Brain pericyte (primary cell): ENCODE data around the gene SOX6.
"Not testable (repeated sequence)": the region's sequence is repeated elsewhere in the genome, so short reads cannot be mapped to it uniquely, and the experiment has no call there.

Experiments used
- DNase-seq: peaks from one replicate; pipeline ENCODE4 v3.0.0-alpha.2; 2012; ENCODE audit warnings: low read depth, low spot score

Gene SOX6

DNA sequence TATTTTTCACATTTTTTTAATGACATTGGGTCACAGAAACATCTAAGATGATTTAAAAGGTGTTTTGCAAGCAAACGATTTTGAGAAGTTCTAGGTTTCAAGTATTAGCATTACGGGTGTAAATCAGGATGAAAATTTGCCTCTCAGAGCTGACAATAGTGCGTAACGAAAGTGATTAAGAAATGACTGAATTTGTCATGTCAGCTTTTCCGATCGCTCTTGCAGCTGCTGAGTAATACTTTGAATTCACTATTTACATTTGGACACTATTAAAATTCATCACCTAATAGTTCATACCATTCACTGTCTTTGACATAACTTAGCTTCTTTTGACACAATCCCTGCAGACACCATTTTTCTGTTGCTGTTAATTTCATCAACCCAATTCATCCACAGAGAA, 205.2 kb downstream of the SOX6 start:
- DNase-seq: no peak

DNA sequence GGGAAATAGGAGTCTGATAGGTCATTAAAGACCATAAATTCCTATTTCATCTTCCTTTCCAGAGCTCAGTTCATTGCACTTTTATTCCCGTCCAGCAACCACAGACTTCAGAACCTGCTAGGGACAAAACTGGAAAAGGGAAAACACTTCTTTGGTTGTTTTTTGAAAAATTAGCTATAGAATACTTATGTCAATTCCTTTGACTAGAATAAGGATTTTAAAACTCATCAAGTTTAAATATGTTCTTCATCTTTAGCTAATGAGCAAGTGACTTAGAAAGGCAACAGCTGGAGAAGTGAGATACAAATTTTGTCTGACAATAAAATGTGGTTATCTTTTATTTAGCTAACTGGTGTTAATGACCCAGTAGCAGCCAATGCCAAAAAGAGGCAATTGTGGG, 206.9 kb downstream of the SOX6 start:
- DNase-seq: no peak

DNA sequence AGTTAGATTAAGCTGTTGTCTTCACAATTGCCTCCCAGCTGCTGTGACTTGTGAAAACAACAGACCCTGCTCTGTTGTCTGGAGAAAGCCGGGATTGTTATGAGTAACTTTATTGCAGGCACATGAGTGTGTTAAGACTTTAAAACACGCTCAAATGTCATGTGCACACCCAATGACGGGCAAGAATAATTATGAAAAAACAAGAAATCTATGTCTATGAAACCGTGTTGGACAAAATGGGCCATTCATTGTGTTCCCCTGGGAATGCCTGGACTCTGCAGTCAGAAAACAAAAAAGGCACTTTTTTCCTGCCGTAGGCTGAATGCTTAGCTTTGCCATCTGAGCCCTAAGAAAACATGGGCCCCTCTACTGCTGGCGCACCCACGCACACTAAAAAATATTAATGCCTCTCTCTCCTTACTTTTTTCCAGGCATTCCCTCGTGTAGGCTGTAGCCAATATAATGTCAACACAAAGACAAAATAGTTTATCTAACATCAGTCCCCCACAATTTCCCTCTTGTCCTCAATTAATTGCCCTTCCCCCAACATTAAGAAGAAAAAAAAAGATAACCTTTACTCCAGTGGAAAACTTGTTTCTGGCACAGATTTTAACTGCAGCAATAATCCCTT, 207.9 kb downstream of the SOX6 start:
- DNase-seq: no peak

DNA sequence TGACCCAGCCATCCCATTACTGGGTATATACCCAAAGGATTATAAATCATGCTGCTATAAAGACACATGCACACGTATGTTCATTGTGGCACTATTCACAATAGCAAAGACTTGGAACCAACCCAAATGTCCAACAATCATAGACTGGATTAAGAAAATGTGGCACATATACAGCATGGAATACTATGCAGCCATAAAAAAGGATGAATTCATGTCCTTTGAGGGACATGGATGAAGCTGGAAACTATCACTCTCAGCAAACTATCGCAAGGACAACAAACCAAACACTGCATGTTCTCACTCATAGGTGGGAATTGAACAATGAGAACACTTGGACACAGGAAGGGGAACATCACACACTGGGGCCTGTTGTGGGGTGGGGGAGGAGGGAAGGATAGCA, 209.4 kb downstream of the SOX6 start:
- DNase-seq: not testable (repeated sequence)

DNA sequence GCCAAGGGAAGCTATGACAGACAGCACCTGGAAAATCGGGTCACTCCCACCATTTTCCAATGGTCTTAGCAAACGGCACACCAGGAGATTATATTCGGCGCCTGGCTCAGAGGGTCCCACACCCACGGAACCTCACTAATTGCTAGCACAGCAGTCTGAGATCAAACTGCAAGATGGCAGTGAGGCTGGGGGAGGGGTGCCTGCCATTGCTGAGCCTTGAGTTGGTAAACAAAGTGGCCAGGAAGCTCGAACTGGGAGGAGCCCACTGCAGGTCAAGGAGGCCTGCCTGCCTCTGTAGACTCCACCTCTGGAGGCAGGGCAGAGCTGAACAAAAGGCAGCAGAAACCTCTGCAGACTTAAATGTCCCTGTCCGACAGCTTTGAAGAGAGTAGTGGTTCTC, 214.7 kb downstream of the SOX6 start:
- DNase-seq: not testable (repeated sequence)

DNA sequence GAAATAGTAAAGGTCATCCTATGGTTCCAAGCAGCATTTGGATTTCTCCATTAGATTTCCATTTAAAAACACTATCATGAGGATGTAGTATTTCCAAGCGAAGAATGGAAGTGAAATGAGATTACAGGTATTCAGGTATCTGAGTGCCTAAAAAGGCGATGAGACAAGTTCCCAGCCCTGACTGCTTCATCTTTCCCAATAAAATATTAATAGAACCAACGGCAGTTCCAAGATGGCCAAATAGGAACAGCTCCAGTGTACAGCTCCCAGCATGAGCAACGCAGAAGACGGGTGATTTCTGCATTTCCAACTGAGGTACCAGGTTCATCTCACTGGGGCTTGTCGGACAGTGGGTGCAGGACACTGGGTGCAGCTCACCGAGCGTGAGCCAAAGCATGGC, 215.2 kb downstream of the SOX6 start:
- not testable (repeated sequence) for DNase-seq

DNA sequence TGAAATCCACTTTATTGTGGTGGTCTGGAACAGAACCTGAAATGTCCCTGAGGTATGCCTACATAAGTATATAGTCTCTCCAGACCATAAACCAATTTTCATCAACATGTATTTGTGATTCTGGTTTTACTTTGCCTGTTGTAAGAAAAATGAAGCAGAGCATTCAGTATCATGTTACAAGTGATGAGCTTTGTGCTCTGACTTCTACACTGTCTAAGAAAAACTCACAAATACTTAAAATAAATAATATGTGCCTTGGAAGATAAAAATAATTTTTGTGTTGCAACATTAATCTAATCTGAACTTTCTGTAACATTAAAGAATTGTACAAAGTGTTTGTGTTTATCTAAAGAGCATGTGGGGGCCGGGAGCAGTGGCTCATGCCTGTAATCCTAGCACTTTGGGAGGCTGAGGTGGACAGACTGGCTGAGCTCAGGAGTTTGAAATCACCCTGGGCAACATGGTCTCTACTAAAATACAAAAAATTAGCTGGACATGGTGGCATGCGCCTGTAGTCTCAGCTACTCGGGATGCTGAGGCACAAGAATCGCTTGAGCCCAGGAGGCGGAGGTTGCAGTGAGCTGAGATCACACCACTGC, 219.5 kb downstream of the SOX6 start:
- no peak for DNase-seq

DNA sequence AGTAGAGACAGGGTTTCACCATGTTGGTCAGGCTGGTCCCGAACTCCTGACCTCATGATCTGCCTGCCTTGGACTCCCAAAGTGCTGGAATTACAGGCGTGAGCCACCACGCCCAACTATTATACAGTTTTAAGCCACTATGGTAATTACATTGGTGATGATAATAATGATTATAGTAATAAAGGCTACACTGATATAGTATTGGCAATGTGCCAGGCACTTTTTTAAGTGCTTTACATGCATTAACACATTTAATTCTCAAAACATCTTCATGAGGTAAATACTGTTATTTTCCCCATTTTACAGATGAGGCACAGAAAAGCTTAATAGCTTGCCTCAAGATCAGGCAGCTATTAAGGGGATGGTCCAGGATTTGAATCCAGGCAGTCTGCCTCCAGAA, 222.5 kb downstream of the SOX6 start:
- DNase-seq: no peak

DNA sequence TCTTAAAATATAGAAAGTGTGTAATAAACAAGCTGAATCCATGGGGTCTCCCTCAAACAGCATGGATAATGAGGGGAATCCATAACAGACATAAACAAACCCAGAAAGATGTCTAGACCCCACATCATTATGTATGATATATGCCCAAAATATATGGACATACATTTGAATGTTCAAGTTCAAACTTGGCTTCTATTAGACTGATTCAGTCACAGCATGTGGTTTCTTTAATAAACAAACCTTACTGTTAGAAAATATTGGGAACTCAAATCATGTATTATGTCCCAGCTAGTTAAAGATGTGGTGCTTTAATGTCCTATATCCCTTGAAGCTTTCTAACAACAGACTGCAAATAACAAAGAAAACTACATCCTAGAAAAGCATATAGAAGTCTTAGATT, 228.6 kb downstream of the SOX6 start:
- no peak for DNase-seq

DNA sequence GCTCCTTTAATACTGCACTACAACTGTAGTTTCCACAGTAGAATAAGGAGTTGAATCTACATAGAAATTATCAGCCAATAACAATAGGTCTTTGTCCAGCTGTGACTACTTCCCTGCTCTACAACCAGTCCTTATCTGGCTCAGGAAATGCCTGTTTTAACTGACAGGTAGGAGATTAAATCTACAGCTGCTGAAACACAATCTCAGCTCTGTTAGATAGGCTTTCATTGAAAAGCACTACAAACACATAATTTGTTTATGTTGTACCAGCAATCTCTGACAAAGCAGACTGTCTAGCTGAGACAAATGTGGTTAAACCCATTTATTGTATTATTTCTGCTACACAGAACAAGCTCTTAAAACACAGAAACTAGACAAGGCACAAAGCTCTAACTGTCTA, 230.0 kb downstream of the SOX6 start:
- no peak for DNase-seq

DNA sequence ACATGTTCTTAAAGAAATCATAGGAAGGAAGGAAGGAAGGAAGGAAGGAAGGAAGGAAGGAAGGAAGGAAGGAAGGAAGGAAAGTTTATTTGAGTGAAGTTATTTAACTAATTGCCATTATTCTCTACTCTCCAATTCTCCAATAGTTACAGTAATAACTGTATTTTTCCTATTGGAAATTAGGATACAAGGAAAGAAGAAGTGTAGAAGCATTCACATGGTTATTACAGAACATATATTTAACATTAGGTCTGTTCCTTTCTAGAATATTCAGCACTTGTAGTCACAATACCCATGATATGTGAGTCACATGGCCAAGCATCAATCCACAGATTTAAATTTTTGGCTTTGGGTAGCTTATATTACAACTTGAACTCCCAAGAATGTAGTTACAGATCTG, 230.6 kb downstream of the SOX6 start:
- DNase-seq: no peak

DNA sequence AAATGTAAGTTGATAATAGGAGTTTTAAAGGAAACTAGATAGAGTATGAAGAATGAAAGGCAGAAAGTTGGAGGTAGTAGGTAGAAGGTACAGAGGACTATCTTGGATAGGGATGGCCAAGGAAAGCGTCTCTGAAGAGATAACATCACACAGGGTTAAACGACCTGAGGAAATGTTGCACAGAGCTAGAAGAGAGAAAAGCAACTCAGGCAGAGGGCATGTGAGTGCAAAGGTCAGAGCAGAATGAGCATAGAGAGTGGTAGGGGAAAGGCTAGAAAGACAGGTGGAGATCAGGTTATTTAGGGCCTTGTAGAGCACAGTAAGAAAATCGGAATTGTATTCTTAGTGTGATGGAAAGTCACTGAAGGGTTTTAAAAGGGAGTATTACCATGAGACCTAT, 232.0 kb downstream of the SOX6 start:
- no peak for DNase-seq

DNA sequence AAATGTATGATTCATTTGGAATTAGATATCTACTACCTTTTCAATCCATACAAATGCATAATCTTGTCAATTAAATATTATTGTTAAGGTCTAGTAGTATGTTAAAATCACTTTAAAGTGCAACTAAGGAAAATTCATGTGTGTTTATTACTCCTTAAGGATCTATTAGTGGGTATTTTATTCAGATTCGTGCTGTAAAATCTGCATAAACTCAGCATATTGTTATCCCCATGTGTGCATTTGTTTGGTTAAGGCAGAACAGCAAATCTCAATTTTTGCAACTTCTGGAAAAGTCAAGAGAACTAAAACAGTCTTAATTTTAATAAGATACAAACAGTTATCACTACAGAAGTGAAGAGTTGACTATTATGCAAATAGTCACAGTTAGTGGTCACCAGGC, 234.5 kb downstream of the SOX6 start:
- DNase-seq: no peak

DNA sequence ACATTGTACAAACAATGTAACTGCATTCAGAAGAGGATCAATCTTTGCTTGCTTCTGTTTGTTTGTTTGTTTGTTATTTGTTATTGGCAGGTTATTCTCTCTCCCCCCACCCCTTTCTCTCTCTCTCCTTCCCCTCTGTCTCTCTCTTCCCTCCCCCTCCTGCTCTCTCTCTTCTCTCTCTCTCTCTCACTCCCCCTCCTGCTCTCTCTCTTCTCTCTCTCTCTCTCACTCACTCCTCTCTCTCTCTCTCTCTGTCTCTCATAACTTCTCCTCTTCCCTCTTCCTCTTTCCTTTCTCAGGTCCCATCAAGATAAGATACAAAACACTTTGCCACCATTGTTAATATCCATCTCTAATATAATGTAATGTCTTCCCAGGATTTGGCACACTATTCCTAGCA, 236.3 kb downstream of the SOX6 start:
- no peak for DNase-seq

DNA sequence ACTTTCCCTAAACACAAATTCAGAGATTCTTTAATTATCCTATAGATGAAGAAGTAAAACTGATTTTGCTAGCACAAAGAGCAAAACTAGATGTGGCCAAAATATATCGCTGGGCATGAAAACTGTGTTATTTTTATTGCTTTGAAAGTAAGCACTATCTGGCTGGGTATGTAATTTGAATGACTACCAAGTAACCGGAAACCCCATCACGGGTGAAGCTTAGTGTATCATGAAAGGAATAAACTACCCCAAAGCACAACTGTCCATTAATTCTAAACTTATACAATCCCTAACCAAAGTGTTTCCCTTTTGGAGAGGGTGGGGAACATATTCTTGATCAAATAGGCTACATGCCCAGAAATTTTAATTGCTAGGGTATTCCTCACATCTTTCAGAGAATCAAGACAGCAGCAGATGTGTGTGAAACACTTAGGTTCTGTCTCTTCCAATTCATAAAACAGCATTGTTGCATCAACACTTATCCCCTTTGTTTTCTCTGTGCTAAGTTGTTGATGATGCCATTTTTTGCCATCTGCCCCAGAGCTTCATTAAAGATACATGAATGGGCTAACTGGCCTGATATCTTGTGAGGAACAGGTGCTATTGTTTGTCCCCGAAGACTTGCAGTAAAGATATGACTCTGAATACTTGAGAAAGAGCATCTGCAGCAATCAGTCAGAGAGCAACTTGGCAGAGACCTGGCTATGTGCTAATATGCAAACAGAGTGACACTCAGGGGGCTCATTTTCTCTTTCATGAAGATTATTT, 238.2 kb downstream of the SOX6 start:
- no peak for DNase-seq

DNA sequence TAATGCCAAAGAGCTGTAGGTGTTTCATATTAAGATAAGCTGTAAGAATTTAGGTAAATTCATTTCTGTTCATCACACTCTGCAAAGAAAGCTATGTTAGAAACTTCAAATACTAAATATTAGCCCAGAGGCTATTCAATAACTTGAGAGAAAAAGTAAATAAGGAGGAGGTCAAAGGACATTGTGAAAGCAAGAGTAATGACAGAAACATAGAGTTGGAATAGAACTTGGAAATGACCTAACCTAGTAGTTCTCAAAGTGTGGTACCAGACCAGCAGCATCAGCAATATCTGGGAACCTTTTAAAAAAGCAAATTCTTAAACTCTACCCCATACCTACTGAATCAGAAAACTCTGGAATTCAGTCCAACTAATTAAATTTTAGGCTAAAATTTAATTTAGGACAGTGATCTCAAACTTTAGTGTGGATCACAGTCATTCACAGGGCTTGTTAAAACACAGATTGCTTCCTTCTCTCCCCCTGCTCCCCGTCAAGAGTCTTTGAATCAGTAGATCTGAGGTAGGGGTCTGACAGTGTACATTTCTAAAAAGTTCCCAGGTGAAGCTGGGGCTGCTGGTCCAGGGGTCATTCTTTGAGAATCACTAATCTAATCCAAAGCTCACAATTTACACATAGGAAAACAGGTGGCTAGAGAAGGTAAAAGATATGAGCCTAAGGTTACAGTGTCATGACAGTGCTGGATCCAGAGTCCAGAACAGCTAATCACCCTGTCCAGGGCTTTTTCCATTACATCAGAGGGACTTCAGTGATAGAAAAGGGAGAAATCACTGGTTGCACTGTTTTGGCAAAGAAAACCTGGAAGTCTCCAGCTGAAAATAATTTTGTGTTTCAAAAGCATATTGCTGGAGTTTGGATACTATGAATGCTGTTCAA, 241.1 kb downstream of the SOX6 start:
- DNase-seq: no peak

DNA sequence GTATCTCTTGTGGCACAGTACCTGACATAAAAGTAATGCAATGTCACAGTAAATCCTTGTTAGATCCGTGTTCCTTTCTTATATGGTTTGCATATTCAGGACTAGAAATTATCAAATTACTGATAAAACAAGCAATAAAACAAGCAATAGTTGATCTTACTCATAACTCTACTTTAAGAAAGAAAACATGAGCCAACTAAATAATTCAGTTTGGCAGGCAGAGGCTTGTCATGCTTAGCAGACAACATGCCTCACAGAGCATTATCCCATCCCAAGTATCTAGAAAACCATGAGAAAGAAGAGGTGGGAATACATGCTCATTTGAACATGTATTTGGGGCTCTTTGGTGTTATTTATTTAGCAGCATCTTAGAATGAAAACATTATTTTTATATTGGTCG, 241.9 kb downstream of the SOX6 start:
- no peak for DNase-seq

DNA sequence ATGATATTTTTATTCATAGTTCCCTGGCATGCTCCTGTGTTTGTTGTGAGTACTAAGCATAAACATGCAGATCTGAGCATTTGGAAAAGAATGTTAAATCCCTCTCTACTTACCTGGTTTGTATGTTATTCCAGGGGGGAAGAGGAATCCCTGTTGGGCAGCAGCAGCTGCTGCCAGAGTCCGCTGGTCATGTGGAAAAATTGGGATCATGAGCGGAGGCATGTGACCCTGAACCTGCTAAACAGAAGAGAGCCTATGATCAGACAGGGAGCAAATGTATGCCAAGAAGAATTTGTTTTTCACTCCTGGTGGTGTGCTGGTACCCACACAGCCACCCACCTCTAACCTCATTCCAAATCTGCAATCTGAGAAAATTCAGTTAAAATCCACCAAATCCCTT, 244.7 kb downstream of the SOX6 start:
- DNase-seq: no peak

DNA sequence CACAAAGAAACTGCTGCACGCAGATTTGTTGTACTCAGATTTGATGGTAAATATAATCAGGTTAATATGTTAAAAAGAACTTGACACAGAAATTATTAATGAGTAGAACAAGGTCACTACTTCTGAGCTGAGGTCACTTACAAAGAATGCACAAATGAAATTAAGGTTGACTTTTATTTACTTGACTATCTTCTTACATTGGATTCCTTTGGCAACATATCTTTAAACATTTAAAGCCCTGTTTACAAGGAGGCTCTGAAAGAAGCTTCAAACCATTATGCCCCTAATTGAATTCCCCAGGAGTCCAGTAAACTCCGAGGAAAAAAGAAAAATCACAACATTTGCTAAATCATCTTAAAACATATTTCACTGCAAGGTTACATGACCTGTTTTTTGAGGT, 245.5 kb downstream of the SOX6 start:
- DNase-seq: no peak

DNA sequence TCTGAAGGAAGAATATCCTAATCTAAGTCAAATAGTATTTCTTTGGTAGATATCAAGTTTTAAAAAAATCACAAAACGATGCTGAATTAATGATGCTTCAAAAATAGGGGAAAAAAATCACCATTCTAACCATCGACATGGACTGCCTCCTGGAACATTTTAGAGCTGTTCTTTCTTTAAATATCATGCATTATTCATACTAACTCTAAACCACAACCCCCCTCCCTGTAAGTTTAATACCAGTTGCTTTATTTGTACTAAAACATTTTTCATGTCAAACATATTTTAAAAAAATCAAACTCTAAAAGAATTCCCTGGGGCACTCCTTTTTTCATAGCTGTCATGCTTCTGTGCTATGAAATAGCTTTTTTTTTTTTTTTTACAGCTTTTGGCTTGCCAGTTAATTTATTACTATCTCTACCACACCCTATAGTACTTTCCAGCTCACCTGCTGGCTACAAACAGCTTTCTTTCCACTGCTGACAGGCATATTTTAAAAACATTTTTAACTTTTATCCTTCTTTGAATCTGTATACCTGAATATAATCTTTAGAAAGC, 256.9 kb downstream of the SOX6 start:
- no peak for DNase-seq

DNA sequence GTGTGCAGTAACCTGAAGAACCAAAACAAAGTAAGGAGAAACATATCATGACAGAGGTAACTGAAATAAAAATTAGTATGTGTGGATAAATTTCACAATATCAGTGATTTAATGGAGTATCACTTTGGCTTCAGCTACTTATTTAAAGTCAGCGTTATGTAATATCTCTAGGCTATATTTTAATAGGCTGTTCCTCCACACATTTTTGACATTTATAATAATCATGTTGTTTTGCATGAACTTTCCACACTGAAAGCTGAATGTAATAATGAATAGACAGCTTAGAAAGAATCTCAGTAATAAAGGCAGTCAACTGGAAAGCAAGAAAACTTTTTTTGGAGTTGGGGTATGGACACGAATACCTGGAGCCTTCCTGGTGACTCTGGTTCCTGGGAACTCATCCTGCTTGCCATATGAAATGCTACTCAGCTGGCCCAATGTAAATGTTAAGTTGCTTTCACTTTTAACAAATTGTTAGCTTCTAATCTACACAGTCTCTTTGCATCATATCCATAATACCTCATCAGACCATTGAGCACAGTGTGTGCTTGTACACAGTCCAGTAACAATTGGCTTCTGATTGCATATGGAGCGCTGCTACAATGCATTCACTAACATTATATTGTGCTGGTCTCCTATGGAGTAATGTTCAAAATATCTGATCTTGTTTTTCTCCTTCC, 257.7 kb downstream of the SOX6 start:
- no peak for DNase-seq
